Renal cortical epithelial cell (primary cell): ENCODE measurements around the gene BCOR. TPM values are rescaled to one million over a fixed set of nuclear protein-coding genes. Genes with fewer than 3 reads are reported as not detected.

ENCODE experiments used
- DNase-seq: peaks from one replicate; pipeline ENCODE4 v3.0.0-alpha.2; 2011; ENCODE audit warnings: low read depth
- total RNA-seq: library from RNA; depleted of rRNA; stranded (reverse); fragments of >200 nt; gene quantifications from 2 replicates; pipeline ENCODE4 v1.2.3, GENCODE V29; 2014

Gene BCOR
- total RNA-seq, 1 donor from 2014 or later, result 39.4 TPM

- no peak for DNase-seq
These were observed 15.2 kb upstream of the BCOR start for GRCh38 chrX:40112996-40113395.

GRCh38 chrX:40111868-40112267 is 14.1 kb upstream of the BCOR start:
- no peak for DNase-seq

- peak; percentile 38 for DNase-seq
These were observed 11.7 kb upstream of the BCOR start for GRCh38 chrX:40109288-40110008.

GRCh38 chrX:40108959-40109287 is 11.2 kb upstream of the BCOR start:
- no peak for DNase-seq

GRCh38 chrX:40108162-40108958 is 10.6 kb upstream of the BCOR start:
- DNase-seq, result peak; percentile 47

- peak; percentile 36 for DNase-seq
These were observed 9.8 kb upstream of the BCOR start for GRCh38 chrX:40107291-40108161.

- no peak for DNase-seq
These were observed 9.0 kb upstream of the BCOR start for GRCh38 chrX:40106676-40107290.

- DNase-seq, result no peak
These were observed 8.3 kb upstream of the BCOR start for GRCh38 chrX:40105835-40106675.

GRCh38 chrX:40104985-40105834 is 7.5 kb upstream of the BCOR start:
- no peak for DNase-seq

GRCh38 chrX:40104630-40104984 is 6.8 kb upstream of the BCOR start:
- DNase-seq, result no peak

GRCh38 chrX:40103565-40104323 is 6.0 kb upstream of the BCOR start:
- DNase-seq, result no peak

GRCh38 chrX:40102393-40103381 is 4.9 kb upstream of the BCOR start:
- no peak for DNase-seq

- DNase-seq, result no peak
These were observed 3.7 kb upstream of the BCOR start for GRCh38 chrX:40101430-40101802.

GRCh38 chrX:40100537-40101429 is 3.0 kb upstream of the BCOR start:
- no peak for DNase-seq

- peak; percentile 49 for DNase-seq
These were observed 2.4 kb upstream of the BCOR start for GRCh38 chrX:40100141-40100536.

GRCh38 chrX:40099055-40099958 is 1.5 kb upstream of the BCOR start:
- DNase-seq, result no peak
